ENCODE results near the gene CFAP300. TPM values are rescaled to one million over a fixed set of nuclear protein-coding genes. Genes with fewer than 3 reads are reported as not detected.
A peak's percentile ranks its signal among the peaks of the same experiment; 100 is the strongest.

CFAP300 gene
- total RNA-seq, 1 donor = not detected

GRCh38 chr11:102110761-102111010 lies 63.4 kb downstream of the CFAP300 start:
- H3K9me3 ChIP-seq (ENCODE audit: low read depth, low read length) = no peaks in the 10 kb centered on the region
- H3K4me1 ChIP-seq (ENCODE audit: insufficient read depth, low read length) = peaks cover 19% of the 10 kb centered on the region
- H3K27me3 ChIP-seq (ENCODE audit: insufficient read depth, low read length) = peaks cover 76% of the 10 kb centered on the region
- H3K4me3 ChIP-seq (ENCODE audit: low read length) = peak overlapping the region; percentile 23

GRCh38 chr11:102111011-102111786 lies 64.0 kb downstream of the CFAP300 start:
- peak overlapping the region; percentile 23 for H3K4me3 ChIP-seq (ENCODE audit: low read length)
- H3K4me1 ChIP-seq (ENCODE audit: insufficient read depth, low read length) = peaks cover 19% of the 10 kb centered on the region
- H3K9me3 ChIP-seq (ENCODE audit: low read depth, low read length) = no peaks in the 10 kb centered on the region
- H3K27me3 ChIP-seq (ENCODE audit: insufficient read depth, low read length) = peaks cover 81% of the 10 kb centered on the region

- peaks cover 19% of the 10 kb centered on the region for H3K4me1 ChIP-seq (ENCODE audit: insufficient read depth, low read length)
- peaks cover 87% of the 10 kb centered on the region for H3K27me3 ChIP-seq (ENCODE audit: insufficient read depth, low read length)
- no peak overlapping the region for H3K4me3 ChIP-seq (ENCODE audit: low read length)
- H3K9me3 ChIP-seq (ENCODE audit: low read depth, low read length) = no peaks in the 10 kb centered on the region
Observed at GRCh38 chr11:102111787-102112508, 64.7 kb downstream of the CFAP300 start.

- peaks cover 87% of the 10 kb centered on the region for H3K27me3 ChIP-seq (ENCODE audit: insufficient read depth, low read length)
Observed at GRCh38 chr11:102112509-102112821, 65.2 kb downstream of the CFAP300 start.

GRCh38 chr11:102114032-102114431 lies 66.8 kb downstream of the CFAP300 start:
- peaks cover 86% of the 10 kb centered on the region for H3K27me3 ChIP-seq (ENCODE audit: insufficient read depth, low read length)
- no peaks in the 10 kb centered on the region for H3K9me3 ChIP-seq (ENCODE audit: low read depth, low read length)
- H3K4me1 ChIP-seq (ENCODE audit: insufficient read depth, low read length) = peaks cover 19% of the 10 kb centered on the region
- H3K4me3 ChIP-seq (ENCODE audit: low read length) = no peak overlapping the region

More at GRCh38 chr11:102112509-102112821, 65.2 kb downstream of the CFAP300 start:
- Histone ChIP-seq H3K4me1 (ENCODE audit: insufficient read depth, low read length) (peaks cover 19% of the 10 kb centered on the region), H3K4me3 (ENCODE audit: low read length) (no peak overlapping the region), H3K9me3 (ENCODE audit: low read depth, low read length) (no peaks in the 10 kb centered on the region)

- H3K9me3 ChIP-seq (ENCODE audit: low read depth, low read length) = no peaks in the 10 kb centered on the region
- peaks cover 90% of the 10 kb centered on the region for H3K27me3 ChIP-seq (ENCODE audit: insufficient read depth, low read length)
- H3K4me3 ChIP-seq (ENCODE audit: low read length) = no peak overlapping the region
- H3K4me1 ChIP-seq (ENCODE audit: insufficient read depth, low read length) = peaks cover 13% of the 10 kb centered on the region
Observed at GRCh38 chr11:102115557-102115956, 68.3 kb downstream of the CFAP300 start.

GRCh38 chr11:102116453-102117205 lies 69.4 kb downstream of the CFAP300 start:
- H3K27me3 ChIP-seq (ENCODE audit: insufficient read depth, low read length) = peaks cover 95% of the 10 kb centered on the region
- no peak overlapping the region for H3K4me3 ChIP-seq (ENCODE audit: low read length)
- H3K4me1 ChIP-seq (ENCODE audit: insufficient read depth, low read length) = peaks cover 4% of the 10 kb centered on the region
- no peaks in the 10 kb centered on the region for H3K9me3 ChIP-seq (ENCODE audit: low read depth, low read length)

- Histone ChIP-seq H3K9me3 (ENCODE audit: low read depth, low read length) (no peaks in the 10 kb centered on the region), H3K27me3 (ENCODE audit: insufficient read depth, low read length) (peaks cover 87% of the 10 kb centered on the region), H3K4me3 (ENCODE audit: low read length) (no peak overlapping the region), H3K4me1 (ENCODE audit: insufficient read depth, low read length) (no peaks in the 10 kb centered on the region)
Observed at GRCh38 chr11:102117472-102118113, 70.4 kb downstream of the CFAP300 start.

GRCh38 chr11:102118937-102119336 lies 71.7 kb downstream of the CFAP300 start:
- no peaks in the 10 kb centered on the region for H3K4me1 ChIP-seq (ENCODE audit: insufficient read depth, low read length)
- H3K9me3 ChIP-seq (ENCODE audit: low read depth, low read length) = no peaks in the 10 kb centered on the region
- H3K4me3 ChIP-seq (ENCODE audit: low read length) = no peak overlapping the region
- H3K27me3 ChIP-seq (ENCODE audit: insufficient read depth, low read length) = peaks cover 79% of the 10 kb centered on the region

GRCh38 chr11:102119997-102120396 lies 72.8 kb downstream of the CFAP300 start:
- Histone ChIP-seq H3K4me3 (ENCODE audit: low read length) (no peak overlapping the region), H3K27me3 (ENCODE audit: insufficient read depth, low read length) (peaks cover 69% of the 10 kb centered on the region), H3K4me1 (ENCODE audit: insufficient read depth, low read length) (no peaks in the 10 kb centered on the region)

GRCh38 chr11:102120437-102120973 lies 73.3 kb downstream of the CFAP300 start:
- Histone ChIP-seq H3K9me3 (ENCODE audit: low read depth, low read length) (no peaks in the 10 kb centered on the region), H3K4me3 (ENCODE audit: low read length) (no peak overlapping the region), H3K4me1 (ENCODE audit: insufficient read depth, low read length) (no peaks in the 10 kb centered on the region), H3K27me3 (ENCODE audit: insufficient read depth, low read length) (peaks cover 64% of the 10 kb centered on the region)

More at GRCh38 chr11:102119997-102120396, 72.8 kb downstream of the CFAP300 start:
- no peaks in the 10 kb centered on the region for H3K9me3 ChIP-seq (ENCODE audit: low read depth, low read length)

GRCh38 chr11:102121329-102121728 lies 74.1 kb downstream of the CFAP300 start:
- Histone ChIP-seq H3K4me3 (ENCODE audit: low read length) (no peak overlapping the region), H3K27me3 (ENCODE audit: insufficient read depth, low read length) (peaks cover 55% of the 10 kb centered on the region), H3K4me1 (ENCODE audit: insufficient read depth, low read length) (no peaks in the 10 kb centered on the region), H3K9me3 (ENCODE audit: low read depth, low read length) (no peaks in the 10 kb centered on the region)
